RWPE1 (cell line): ENCODE measurements around the gene DSCAM.

Source experiments
- CTCF ChIA-PET: fragments of 350-600 bp; sonication (Branson Sonifier 250); formaldehyde crosslinking; extraction: SDS; loops from one replicate; lab custom pipeline; 2021; lab: Yijun Ruan, JAX
- POLR2A ChIA-PET: fragments of 400-600 bp; formaldehyde crosslinking; extraction: SDS; loops from one replicate; lab custom pipeline; 2020; ENCODE audit warnings: antibody characterized with exemption; ENCODE audit not compliant: low non-redundant PET; lab: Yijun Ruan, JAX
- DNase-seq: peaks from one replicate; pipeline ENCODE4 v3.0.0; 2012; ENCODE audit warnings: low spot score
- H3K27ac ChIP-seq: fragments of 450-650 bp; 2 replicates; pipeline ENCODE4 v1.5.1; 2017
- CTCF ChIP-seq: fragments of 450-650 bp; conservative IDR thresholded peaks from 2 replicates; pipeline ENCODE4 v1.5.1; 2017; ENCODE audit warnings: low read depth, mild to moderate bottlenecking

DSCAM gene

GRCh38 chr21:40013001-40013735, 833.8 kb downstream of the DSCAM start:
- DNase-seq = no peak
- H3K27ac ChIP-seq = no peak overlapping the region
- ChIA-PET CTCF (no interaction called here), POLR2A (no interaction called here)
- TF ChIP-seq CTCF = no peak

- ChIA-PET CTCF (no interaction called here), POLR2A (no interaction called here)
- no peak for TF ChIP-seq CTCF
- DNase-seq = no peak
- no peak overlapping the region for H3K27ac ChIP-seq
These were observed 835.6 kb downstream of the DSCAM start for GRCh38 chr21:40011371-40011770.

- ChIA-PET POLR2A (no interaction called here), CTCF (no interaction called here)
- TF ChIP-seq CTCF = no peak
- H3K27ac ChIP-seq = no peak overlapping the region
- DNase-seq = no peak
These were observed 844.0 kb downstream of the DSCAM start for GRCh38 chr21:40002978-40003377.

GRCh38 chr21:39984286-39984991, 862.5 kb downstream of the DSCAM start:
- H3K27ac ChIP-seq = no peak overlapping the region
- DNase-seq = no peak
- no peak for TF ChIP-seq CTCF
- CTCF ChIA-PET = no interaction called here
- POLR2A ChIA-PET = no interaction called here

- DNase-seq = no peak
- H3K27ac ChIP-seq = no peak overlapping the region
- no peak for TF ChIP-seq CTCF
- CTCF ChIA-PET = no interaction called here
- POLR2A ChIA-PET = no interaction called here
These were observed 866.6 kb downstream of the DSCAM start for GRCh38 chr21:39980241-39980820.

- H3K27ac ChIP-seq = no peak overlapping the region
- no peak for TF ChIP-seq CTCF
- CTCF ChIA-PET = no interaction called here
- DNase-seq = no peak
- POLR2A ChIA-PET = no interaction called here
These were observed 867.6 kb downstream of the DSCAM start for GRCh38 chr21:39979321-39979720.
